ENCODE measurements around the gene SRI. TPM values are rescaled to one million over a fixed set of nuclear protein-coding genes. Genes with fewer than 3 reads are reported as not detected.

Gene SRI
- total and polyA plus RNA-seq, 4 donors, result 20.4 to 70.0 (median 39.6) TPM

DNA sequence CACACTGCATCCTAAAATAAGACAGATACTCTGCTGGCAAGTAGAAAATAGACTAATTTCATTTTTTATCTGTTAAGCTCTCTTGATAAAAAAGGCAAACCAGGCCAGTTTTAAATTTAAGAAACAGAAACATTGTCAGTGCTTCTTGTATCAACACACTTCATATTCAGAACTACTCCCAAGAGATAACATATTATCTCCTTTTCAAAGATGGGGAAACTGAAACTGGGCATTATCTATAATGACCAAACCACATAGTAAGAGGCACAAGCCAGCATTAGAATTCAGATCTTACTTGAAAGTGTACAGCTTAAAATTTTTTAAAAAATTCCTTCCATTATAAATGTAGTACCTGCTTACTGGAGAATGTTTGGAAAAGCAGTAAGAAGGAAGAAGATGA, 14.7 kb downstream of the SRI start:
- no peak overlapping the region for H3K4me3 ChIP-seq (ENCODE audit: low read depth in 1 of 3, low read length in 3 of 3)
- no peaks in the 10 kb centered on the region for H3K9me3 ChIP-seq (ENCODE audit: control insufficient read depth in 4 of 4, low read length in 3 of 4)
- H3K9ac ChIP-seq (ENCODE audit: low read depth in 1 of 2, low read length in 2 of 2), result no peak overlapping the region
- H3K36me3 ChIP-seq (ENCODE audit: control insufficient read depth in 4 of 4, insufficient read depth in 3 of 4, low read depth in 1 of 4, low read length in 3 of 4), result peaks cover 1 to 41% (median 37%) of the 10 kb centered on the region in 4 donors
- H3K27me3 ChIP-seq (ENCODE audit: control insufficient read depth in 4 of 4, insufficient read depth in 4 of 4, low read length in 3 of 4), result no peaks in the 10 kb centered on the region
- TF ChIP-seq, protein P1, sequence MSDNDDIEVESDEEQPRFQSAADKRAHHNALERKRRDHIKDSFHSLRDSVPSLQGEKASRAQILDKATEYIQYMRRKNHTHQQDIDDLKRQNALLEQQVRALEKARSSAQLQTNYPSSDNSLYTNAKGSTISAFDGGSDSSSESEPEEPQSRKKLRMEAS (IDR thresholded peaks at IDR 0.05), result no peak
- TF ChIP-seq, protein P2, sequence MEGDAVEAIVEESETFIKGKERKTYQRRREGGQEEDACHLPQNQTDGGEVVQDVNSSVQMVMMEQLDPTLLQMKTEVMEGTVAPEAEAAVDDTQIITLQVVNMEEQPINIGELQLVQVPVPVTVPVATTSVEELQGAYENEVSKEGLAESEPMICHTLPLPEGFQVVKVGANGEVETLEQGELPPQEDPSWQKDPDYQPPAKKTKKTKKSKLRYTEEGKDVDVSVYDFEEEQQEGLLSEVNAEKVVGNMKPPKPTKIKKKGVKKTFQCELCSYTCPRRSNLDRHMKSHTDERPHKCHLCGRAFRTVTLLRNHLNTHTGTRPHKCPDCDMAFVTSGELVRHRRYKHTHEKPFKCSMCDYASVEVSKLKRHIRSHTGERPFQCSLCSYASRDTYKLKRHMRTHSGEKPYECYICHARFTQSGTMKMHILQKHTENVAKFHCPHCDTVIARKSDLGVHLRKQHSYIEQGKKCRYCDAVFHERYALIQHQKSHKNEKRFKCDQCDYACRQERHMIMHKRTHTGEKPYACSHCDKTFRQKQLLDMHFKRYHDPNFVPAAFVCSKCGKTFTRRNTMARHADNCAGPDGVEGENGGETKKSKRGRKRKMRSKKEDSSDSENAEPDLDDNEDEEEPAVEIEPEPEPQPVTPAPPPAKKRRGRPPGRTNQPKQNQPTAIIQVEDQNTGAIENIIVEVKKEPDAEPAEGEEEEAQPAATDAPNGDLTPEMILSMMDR (IDR thresholded peaks at IDR 0.05; ENCODE audit: low read depth, low read length, missing input control), result no peak
- no peak for TF ChIP-seq HNF4A (conservative IDR thresholded peaks at IDR 0.05)
- no peaks in the 10 kb centered on the region for H3K4me1 ChIP-seq (ENCODE audit: control insufficient read depth in 4 of 4, insufficient read depth in 4 of 4, low read length in 3 of 4)
- no peak for DNase-seq (ENCODE audit: low spot score)
- H3K27ac ChIP-seq (ENCODE audit: low read depth in 1 of 2, low read length in 2 of 2), result no peak overlapping the region

DNA sequence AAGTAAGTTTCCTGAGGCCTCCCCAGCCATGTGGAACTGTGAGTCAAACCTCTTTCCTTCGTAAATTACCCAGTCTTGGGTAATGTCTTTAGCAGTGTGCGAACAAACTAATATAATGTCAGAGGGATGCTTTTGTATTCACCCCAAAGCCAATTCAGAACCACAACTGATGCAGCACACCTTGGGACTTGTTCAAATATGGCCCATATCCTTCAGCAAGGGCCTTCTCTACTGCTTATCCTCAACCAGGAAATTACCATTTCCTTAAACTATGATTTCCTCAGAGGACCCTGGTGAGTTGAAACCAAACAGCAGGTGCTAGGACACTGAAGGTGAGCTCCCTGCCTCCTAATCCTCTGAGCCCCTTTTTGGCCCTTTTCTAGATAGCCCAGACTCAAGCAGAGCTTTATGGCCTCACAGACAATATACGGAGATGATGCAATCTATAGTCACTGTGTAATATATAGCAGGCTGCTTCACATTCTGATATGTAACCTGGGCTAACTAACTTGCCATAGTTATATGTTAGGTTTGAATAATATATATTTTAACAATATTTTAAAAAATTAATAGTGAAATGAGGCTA, 15.2 kb downstream of the SRI start:
- DNase-seq (ENCODE audit: low spot score), result no peak
- peaks cover 1 to 41% (median 37%) of the 10 kb centered on the region in 4 donors for H3K36me3 ChIP-seq (ENCODE audit: control insufficient read depth in 4 of 4, insufficient read depth in 3 of 4, low read depth in 1 of 4, low read length in 3 of 4)
- H3K27ac ChIP-seq (ENCODE audit: low read depth in 1 of 2, low read length in 2 of 2), result no peak overlapping the region
- no peaks in the 10 kb centered on the region for H3K9me3 ChIP-seq (ENCODE audit: control insufficient read depth in 4 of 4, low read length in 3 of 4)
- TF ChIP-seq HNF4A (conservative IDR thresholded peaks at IDR 0.05) (no peak), GABPA (IDR thresholded peaks at IDR 0.05 in 1 of 2, conservative IDR thresholded peaks at IDR 0.05 in 1 of 2) (no peak), RXRA (IDR thresholded peaks at IDR 0.05) (no peak), TAF1 (conservative IDR thresholded peaks at IDR 0.05) (no peak), SP1 (IDR thresholded peaks at IDR 0.05) (no peak), FOXA1 (IDR thresholded peaks at IDR 0.05) (no peak)
- TF ChIP-seq, protein P1 (IDR thresholded peaks at IDR 0.05), result no peak
- no peaks in the 10 kb centered on the region for H3K27me3 ChIP-seq (ENCODE audit: control insufficient read depth in 4 of 4, insufficient read depth in 4 of 4, low read length in 3 of 4)
- H3K9ac ChIP-seq (ENCODE audit: low read depth in 1 of 2, low read length in 2 of 2), result no peak overlapping the region
- H3K4me1 ChIP-seq (ENCODE audit: control insufficient read depth in 4 of 4, insufficient read depth in 4 of 4, low read length in 3 of 4), result no peaks in the 10 kb centered on the region
- no peak overlapping the region for H3K4me3 ChIP-seq (ENCODE audit: low read depth in 1 of 3, low read length in 3 of 3)
- WGBS, result 90% methylated on average over 3 of the region's 3 CpGs

DNA sequence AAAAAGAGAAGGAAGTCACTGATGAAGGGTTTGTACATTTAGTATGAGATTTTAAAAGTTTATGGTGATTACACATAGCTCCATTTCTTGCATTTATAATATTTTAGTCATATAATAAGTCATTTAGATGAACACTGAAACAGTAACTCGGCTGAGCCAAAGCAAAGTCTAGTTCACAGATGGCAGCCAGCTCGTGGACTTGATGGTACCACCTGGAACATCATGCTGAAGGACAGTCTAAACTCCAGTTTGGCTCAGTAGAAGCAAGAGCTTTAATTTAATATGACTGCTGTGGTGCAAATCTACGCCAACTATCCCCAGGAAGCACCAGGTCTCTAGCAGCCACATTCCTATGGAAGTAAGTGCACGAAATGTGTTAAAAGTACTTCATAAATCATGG, 16.4 kb downstream of the SRI start:
- peaks cover 1 to 34% (median 31%) of the 10 kb centered on the region in 4 donors for H3K36me3 ChIP-seq (ENCODE audit: control insufficient read depth in 4 of 4, insufficient read depth in 3 of 4, low read depth in 1 of 4, low read length in 3 of 4)
- no peaks in the 10 kb centered on the region for H3K27me3 ChIP-seq (ENCODE audit: control insufficient read depth in 4 of 4, insufficient read depth in 4 of 4, low read length in 3 of 4)
- H3K27ac ChIP-seq (ENCODE audit: low read depth in 1 of 2, low read length in 2 of 2), result no peak overlapping the region
- no peak overlapping the region for H3K9ac ChIP-seq (ENCODE audit: low read depth in 1 of 2, low read length in 2 of 2)
- no peak overlapping the region for H3K4me3 ChIP-seq (ENCODE audit: low read depth in 1 of 3, low read length in 3 of 3)
- H3K9me3 ChIP-seq (ENCODE audit: control insufficient read depth in 4 of 4, low read length in 3 of 4), result no peaks in the 10 kb centered on the region
- 95% methylated on average over 4 of the region's 4 CpGs for WGBS
- DNase-seq (ENCODE audit: low spot score), result no peak
- no peaks in the 10 kb centered on the region for H3K4me1 ChIP-seq (ENCODE audit: control insufficient read depth in 4 of 4, insufficient read depth in 4 of 4, low read length in 3 of 4)
- TF ChIP-seq, protein P3, sequence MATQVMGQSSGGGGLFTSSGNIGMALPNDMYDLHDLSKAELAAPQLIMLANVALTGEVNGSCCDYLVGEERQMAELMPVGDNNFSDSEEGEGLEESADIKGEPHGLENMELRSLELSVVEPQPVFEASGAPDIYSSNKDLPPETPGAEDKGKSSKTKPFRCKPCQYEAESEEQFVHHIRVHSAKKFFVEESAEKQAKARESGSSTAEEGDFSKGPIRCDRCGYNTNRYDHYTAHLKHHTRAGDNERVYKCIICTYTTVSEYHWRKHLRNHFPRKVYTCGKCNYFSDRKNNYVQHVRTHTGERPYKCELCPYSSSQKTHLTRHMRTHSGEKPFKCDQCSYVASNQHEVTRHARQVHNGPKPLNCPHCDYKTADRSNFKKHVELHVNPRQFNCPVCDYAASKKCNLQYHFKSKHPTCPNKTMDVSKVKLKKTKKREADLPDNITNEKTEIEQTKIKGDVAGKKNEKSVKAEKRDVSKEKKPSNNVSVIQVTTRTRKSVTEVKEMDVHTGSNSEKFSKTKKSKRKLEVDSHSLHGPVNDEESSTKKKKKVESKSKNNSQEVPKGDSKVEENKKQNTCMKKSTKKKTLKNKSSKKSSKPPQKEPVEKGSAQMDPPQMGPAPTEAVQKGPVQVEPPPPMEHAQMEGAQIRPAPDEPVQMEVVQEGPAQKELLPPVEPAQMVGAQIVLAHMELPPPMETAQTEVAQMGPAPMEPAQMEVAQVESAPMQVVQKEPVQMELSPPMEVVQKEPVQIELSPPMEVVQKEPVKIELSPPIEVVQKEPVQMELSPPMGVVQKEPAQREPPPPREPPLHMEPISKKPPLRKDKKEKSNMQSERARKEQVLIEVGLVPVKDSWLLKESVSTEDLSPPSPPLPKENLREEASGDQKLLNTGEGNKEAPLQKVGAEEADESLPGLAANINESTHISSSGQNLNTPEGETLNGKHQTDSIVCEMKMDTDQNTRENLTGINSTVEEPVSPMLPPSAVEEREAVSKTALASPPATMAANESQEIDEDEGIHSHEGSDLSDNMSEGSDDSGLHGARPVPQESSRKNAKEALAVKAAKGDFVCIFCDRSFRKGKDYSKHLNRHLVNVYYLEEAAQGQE (IDR thresholded peaks at IDR 0.05), result no peak
- TF ChIP-seq, protein P4, sequence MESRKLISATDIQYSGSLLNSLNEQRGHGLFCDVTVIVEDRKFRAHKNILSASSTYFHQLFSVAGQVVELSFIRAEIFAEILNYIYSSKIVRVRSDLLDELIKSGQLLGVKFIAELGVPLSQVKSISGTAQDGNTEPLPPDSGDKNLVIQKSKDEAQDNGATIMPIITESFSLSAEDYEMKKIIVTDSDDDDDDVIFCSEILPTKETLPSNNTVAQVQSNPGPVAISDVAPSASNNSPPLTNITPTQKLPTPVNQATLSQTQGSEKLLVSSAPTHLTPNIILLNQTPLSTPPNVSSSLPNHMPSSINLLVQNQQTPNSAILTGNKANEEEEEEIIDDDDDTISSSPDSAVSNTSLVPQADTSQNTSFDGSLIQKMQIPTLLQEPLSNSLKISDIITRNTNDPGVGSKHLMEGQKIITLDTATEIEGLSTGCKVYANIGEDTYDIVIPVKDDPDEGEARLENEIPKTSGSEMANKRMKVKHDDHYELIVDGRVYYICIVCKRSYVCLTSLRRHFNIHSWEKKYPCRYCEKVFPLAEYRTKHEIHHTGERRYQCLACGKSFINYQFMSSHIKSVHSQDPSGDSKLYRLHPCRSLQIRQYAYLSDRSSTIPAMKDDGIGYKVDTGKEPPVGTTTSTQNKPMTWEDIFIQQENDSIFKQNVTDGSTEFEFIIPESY (IDR thresholded peaks at IDR 0.05), result no peak
- TF ChIP-seq TAF1 (conservative IDR thresholded peaks at IDR 0.05) (no peak), SP1 (IDR thresholded peaks at IDR 0.05) (no peak), FOXA1 (IDR thresholded peaks at IDR 0.05) (no peak), HNF4G (IDR thresholded peaks at IDR 0.05) (no peak), HNF4A (conservative IDR thresholded peaks at IDR 0.05) (no peak), EGR1 (IDR thresholded peaks at IDR 0.05; ENCODE audit: low read depth in 2 of 2) (no peak), GABPA (IDR thresholded peaks at IDR 0.05 in 1 of 2, conservative IDR thresholded peaks at IDR 0.05 in 1 of 2) (no peak), JUND (IDR thresholded peaks at IDR 0.05) (no peak), RAD21 (IDR thresholded peaks at IDR 0.05) (no peak), NR2F2 (IDR thresholded peaks at IDR 0.05) (no peak)
- TF ChIP-seq, protein P2 (IDR thresholded peaks at IDR 0.05; ENCODE audit: low read depth, low read length, missing input control), result no peak
- TF ChIP-seq, protein P5, sequence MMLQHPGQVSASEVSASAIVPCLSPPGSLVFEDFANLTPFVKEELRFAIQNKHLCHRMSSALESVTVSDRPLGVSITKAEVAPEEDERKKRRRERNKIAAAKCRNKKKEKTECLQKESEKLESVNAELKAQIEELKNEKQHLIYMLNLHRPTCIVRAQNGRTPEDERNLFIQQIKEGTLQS (IDR thresholded peaks at IDR 0.05), result no peak
